Choroid plexus epithelial cell (primary cell): ENCODE measurements around the gene ADAP2.
"Not testable (repeated sequence)": the region's sequence is repeated elsewhere in the genome, so short reads cannot be mapped to it uniquely, and the experiment has no call there.

ENCODE experiments used
- DNase-seq: peaks from one replicate; pipeline ENCODE4 v3.0.0-alpha.2; 2010; ENCODE audit warnings: low read depth
- H3K4me3 ChIP-seq: 2 replicates; pipeline ENCODE4 v1.5.1; 2011; ENCODE audit warnings: low read depth, mild to moderate bottlenecking, control low read depth, low read length, moderate library complexity
- CTCF ChIP-seq: conservative IDR thresholded peaks from 2 replicates; pipeline ENCODE4 v1.5.1; 2011; ENCODE audit warnings: low read depth, mild to moderate bottlenecking, control low read depth, inconsistent platforms, low read length, moderate library complexity

Gene ADAP2

GRCh38 chr17:30930495-30930894 lies 8.8 kb downstream of the ADAP2 start:
- no peak for DNase-seq
- TF ChIP-seq CTCF: no peak
- no peak overlapping the region for H3K4me3 ChIP-seq

GRCh38 chr17:30931582-30931981 lies 9.8 kb downstream of the ADAP2 start:
- H3K4me3 ChIP-seq, DNase-seq: not testable (repeated sequence)

GRCh38 chr17:30933966-30934365 lies 12.2 kb downstream of the ADAP2 start:
- no peak for DNase-seq
- TF ChIP-seq CTCF: no peak
- H3K4me3 ChIP-seq: no peak overlapping the region

GRCh38 chr17:30939051-30939689 lies 17.4 kb downstream of the ADAP2 start:
- DNase-seq: no peak
- H3K4me3 ChIP-seq: no peak overlapping the region
- no peak for TF ChIP-seq CTCF

- DNase-seq: no peak
- TF ChIP-seq CTCF: no peak
- H3K4me3 ChIP-seq: no peak overlapping the region
Measured at GRCh38 chr17:30942308-30943079, 20.7 kb downstream of the ADAP2 start.

- no peak for DNase-seq
- no peak for TF ChIP-seq CTCF
- H3K4me3 ChIP-seq: no peak overlapping the region
Measured at GRCh38 chr17:30947796-30948195, 26.1 kb downstream of the ADAP2 start.

- no peak overlapping the region for H3K4me3 ChIP-seq
- DNase-seq: no peak
- TF ChIP-seq CTCF: no peak
Measured at GRCh38 chr17:30950189-30950588, 28.4 kb downstream of the ADAP2 start.
